OCI-LY7 (cell line): ENCODE results near the gene SEZ6L.

Experiments used
- CTCF ChIP-seq: fragments of 200-600 bp; sonication (generic); conservative IDR thresholded peaks from 2 replicates; pipeline ENCODE4 v1.5.1; 2014; ENCODE audit warnings: mild to moderate bottlenecking, antibody characterized with exemption, low read length, moderate library complexity, mixed read lengths
- EZH2phosphoT487 ChIP-seq: fragments of 200-600 bp; sonication (generic); IDR thresholded peaks from 2 replicates; pipeline ENCODE4 v1.6.1; 2018; ENCODE audit warnings: low read depth, borderline replicate concordance, mild to moderate bottlenecking, mixed run types, antibody characterized with exemption, low read length, moderate library complexity, mixed read lengths

DNA sequence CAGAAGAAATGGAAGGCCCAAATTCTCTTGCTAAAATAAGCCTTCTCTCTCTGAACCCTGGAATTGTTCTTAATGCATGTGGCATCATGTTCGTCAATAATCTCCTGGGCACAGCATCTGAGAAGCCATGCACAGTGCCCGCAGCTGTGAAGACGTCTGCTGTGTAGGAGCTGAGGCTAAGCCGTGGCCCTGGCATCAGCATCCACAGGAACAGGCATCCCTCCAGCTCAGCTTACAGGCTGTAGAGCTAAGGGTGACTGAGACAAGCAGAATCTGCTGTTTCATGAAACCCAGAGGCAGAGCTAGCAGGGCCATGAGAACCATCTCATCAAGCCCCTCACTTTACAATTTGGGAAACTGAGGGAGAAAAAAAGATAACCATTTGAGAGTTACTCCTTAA is 60.6 kb downstream of the SEZ6L start:
- TF ChIP-seq CTCF = no peak
- TF ChIP-seq EZH2phosphoT487 = no peak
